Endothelial cell of umbilical vein (primary cell): ENCODE measurements around the gene TMEM35A. TPM values are rescaled to one million over a fixed set of nuclear protein-coding genes. Genes with fewer than 3 reads are reported as not detected.

Experiments
- BruUV-seq: library from RNA; stranded (reverse); fragments of 400-500 nt; replicated peaks from 2 replicates; lab custom pipeline; 2021; lab: Mats Ljungman, UMichigan
- CTCF ChIA-PET: fragments of 300-600, 350-600 bp; sonication (Branson Sonifier 250); formaldehyde crosslinking; loops from one replicate; lab custom pipeline; 2021; ENCODE audit warnings: antibody characterized with exemption, inconsistent platforms; lab: Charles Lee
- POLR2A ChIA-PET: fragments of 300-600, 350-600 bp; sonication (Branson Sonifier 250); formaldehyde crosslinking; loops from one replicate; lab custom pipeline; 2021; ENCODE audit warnings: antibody characterized with exemption, inconsistent platforms; lab: Charles Lee
- DNase-seq: peaks from one replicate; pipeline ENCODE4 v3.0.0-alpha.2; 2011; ENCODE audit warnings: low read depth, low spot score
- FAIRE-seq: peaks from 2 replicates; lab custom pipeline; 2011; peaks lifted over from hg19 to GRCh38; lab: Jason Lieb, UNC
- H2AFZ ChIP-seq: 2 replicates; pipeline ENCODE4 v1.6.0; 2012; ENCODE audit warnings: low read depth, low read length, control low read depth, inconsistent platforms
- H3K27ac ChIP-seq: 2 replicates; pipeline ENCODE4 v1.5.1; 2011; ENCODE audit warnings: low read depth, mild to moderate bottlenecking, control low read depth, low read length, moderate library complexity; ENCODE audit not compliant: insufficient read depth
- H3K27me3 ChIP-seq, 2 experiments: 2 replicates each; pipeline versions ENCODE4 v1.6.0 to v1.6.1; 2011; ENCODE audit warnings: low read length in 2 of 2, mixed read lengths in 1 of 2; ENCODE audit not compliant: control insufficient read depth in 2 of 2, insufficient read depth in 2 of 2
- H3K36me3 ChIP-seq, 2 experiments: 2 replicates in 1 of 2; 3 replicates in 1 of 2; pipeline ENCODE4 v1.5.1; 2011; ENCODE audit warnings: low read length in 2 of 2, mild to moderate bottlenecking in 1 of 2, moderate library complexity in 1 of 2; ENCODE audit not compliant: control insufficient read depth in 2 of 2, insufficient read depth in 2 of 2; ENCODE audit errors: extremely low read depth in 1 of 2
- H3K4me1 ChIP-seq: 3 replicates; pipeline ENCODE4 v1.5.1; 2011; ENCODE audit warnings: mild to moderate bottlenecking, low read length; ENCODE audit not compliant: control insufficient read depth, insufficient read depth; ENCODE audit errors: extremely low read depth
- H3K4me2 ChIP-seq: 2 replicates; pipeline ENCODE4 v1.6.1; 2011; ENCODE audit warnings: low read length, control low read depth, mixed read lengths; ENCODE audit not compliant: insufficient read depth
- H3K4me3 ChIP-seq, 3 experiments: fragments of 200-600 bp in 1 of 3; sonication (generic), shearing (Covaris generic) in 1 of 3; replicated peaks in 1 of 3; 2 replicates each; pipeline ENCODE4 v1.5.1; 2011 to 2016; ENCODE audit warnings: control low read depth in 3 of 3, low read length in 3 of 3, mild to moderate bottlenecking in 2 of 3, inconsistent platforms in 1 of 3, low read depth in 1 of 3, moderate library complexity in 1 of 3; ENCODE audit not compliant: insufficient read depth in 1 of 3
- H3K79me2 ChIP-seq: 2 replicates; pipeline ENCODE4 v1.6.0; 2012; ENCODE audit warnings: low read length, inconsistent platforms; ENCODE audit not compliant: control insufficient read depth, insufficient read depth
- H3K9ac ChIP-seq: replicated peaks from 2 replicates; pipeline ENCODE3; 2011; ENCODE audit warnings: low read length, control low read depth; ENCODE audit not compliant: insufficient read depth; ENCODE audit errors: extremely low read depth
- H3K9me1 ChIP-seq: replicated peaks from 3 replicates; pipeline ENCODE4 v1.6.0; 2011; ENCODE audit warnings: mild to moderate bottlenecking, low read length; ENCODE audit not compliant: control insufficient read depth, insufficient read depth; ENCODE audit errors: extremely low read depth
- H3K9me3 ChIP-seq: replicated peaks from 2 replicates; pipeline ENCODE4 v1.5.1; 2012; ENCODE audit warnings: low read length, inconsistent platforms; ENCODE audit not compliant: control insufficient read depth, insufficient read depth
- H4K20me1 ChIP-seq: replicated peaks from 2 replicates; pipeline ENCODE3; 2011; ENCODE audit warnings: mild to moderate bottlenecking, low read length; ENCODE audit not compliant: control insufficient read depth, insufficient read depth; ENCODE audit errors: extremely low read depth
- FOS ChIP-seq: IDR thresholded peaks from 2 replicates; pipeline ENCODE4 v1.6.1; 2011; ENCODE audit warnings: mild to moderate bottlenecking, low read length, moderate library complexity, borderline replicate concordance; ENCODE audit not compliant: insufficient read depth
- GATA2 ChIP-seq: IDR thresholded peaks from 2 replicates; pipeline ENCODE4 v1.7.0; 2011; ENCODE audit warnings: low read depth, mild to moderate bottlenecking, moderate library complexity, mixed read lengths, low read length; ENCODE audit not compliant: insufficient read length, insufficient read depth
- MAX ChIP-seq: IDR thresholded peaks from 2 replicates; pipeline ENCODE4 v1.6.1; 2011; ENCODE audit not compliant: insufficient read depth, insufficient read length
- dilution Hi-C: fragments of 300-500 bp; cut with MboI; formaldehyde crosslinking; loops from one replicate; pipeline ENCODE4 v1.15.0; 2019; ENCODE audit warnings: low sequenced_read_pairs; ENCODE audit not compliant: extremely low pct_ligation_motif_present
- intact Hi-C: fragments of 100-400 bp; cut with micrococcal nuclease; formaldehyde crosslinking; loops from one replicate; pipeline ENCODE4 v1.10.0; 2022
- polyA plus RNA-seq, 4 experiments: library from polyadenylated mRNA; depleted of rRNA in 3 of 4; stranded (reverse) in 3 of 4; unstranded in 1 of 4; fragments of >200 nt; gene quantifications; 2 replicates each; pipeline versions ENCODE4 v1.2.1 to v1.2.3, GENCODE V29; 2011 to 2012; ENCODE audit warnings: missing spikeins in 1 of 4
- total RNA-seq: library from RNA; stranded (reverse); gene quantifications from 2 replicates; pipeline ENCODE4 v1.2.3, GENCODE V29; 2021

Gene TMEM35A
- total and polyA plus RNA-seq, 2 donors (not counting 3 experiments of a cell fraction or from before 2014, with no cell fraction given): 6.5 to 11.0 TPM

GRCh38 chrX:101081231-101081630 lies 2.6 kb downstream of the TMEM35A start:
- no TSS peak for BruUV-seq
- dilution Hi-C loops: no loop called here
- intact Hi-C loops: no loop called here

GRCh38 chrX:101091817-101092216 lies 13.1 kb downstream of the TMEM35A start:
- Histone ChIP-seq H3K4me1 (peaks cover 3% of the 10 kb centered on the region), H3K4me2 (no peak overlapping the region), H3K79me2 (no peaks in the 10 kb centered on the region), H2AFZ (no peak overlapping the region), H3K27me3 (no peaks in the 10 kb centered on the region), H3K9me3 (no peaks in the 10 kb centered on the region), H3K9me1 (no peaks in the 10 kb centered on the region), H4K20me1 (no peaks in the 10 kb centered on the region), H3K27ac (no peak overlapping the region), H3K9ac (no peak overlapping the region), H3K36me3 (no peaks in the 10 kb centered on the region), H3K4me3 (no peak overlapping the region)
- FAIRE-seq (no peak), DNase-seq (no peak)
- ChIA-PET CTCF (no interaction called here), POLR2A (no interaction called here)
- intact Hi-C loops (no loop called here), dilution Hi-C loops (no loop called here)
- BruUV-seq: no TSS peak
- TF ChIP-seq MAX: no peak
- TF ChIP-seq FOS: no peak
- no peak for TF ChIP-seq GATA2

More at GRCh38 chrX:101081231-101081630, 2.6 kb downstream of the TMEM35A start:
- Histone ChIP-seq H3K4me2 (no peak overlapping the region), H2AFZ (no peak overlapping the region), H3K4me1 (peaks cover 3% of the 10 kb centered on the region), H3K27ac (no peak overlapping the region), H3K36me3 (no peaks in the 10 kb centered on the region), H3K9ac (no peak overlapping the region), H3K4me3 (no peak overlapping the region), H3K79me2 (no peaks in the 10 kb centered on the region), H3K27me3 (no peaks in the 10 kb centered on the region), H3K9me3 (no peaks in the 10 kb centered on the region), H3K9me1 (no peaks in the 10 kb centered on the region), H4K20me1 (no peaks in the 10 kb centered on the region)
- no peak for DNase-seq
- CTCF ChIA-PET: no interaction called here
- POLR2A ChIA-PET: no interaction called here
- FAIRE-seq: no peak
- TF ChIP-seq MAX: no peak
